HFFc6 (cell line): ENCODE results near the gene FAM53B. TPM values are rescaled to one million over a fixed set of nuclear protein-coding genes. Genes with fewer than 3 reads are reported as not detected.

Source experiments
- DNase-seq: peaks from one replicate; pipeline ENCODE4 v3.0.0-alpha.2; 2018
- H3K27ac Mint-ChIP-seq: 2 replicates; pipeline ENCODE4 v1.8.0; 2020; ENCODE audit warnings: mild to moderate bottlenecking, mixed read lengths
- H3K27me3 Mint-ChIP-seq: 2 replicates; pipeline ENCODE4 v1.8.0; 2021; ENCODE audit warnings: mild to moderate bottlenecking, moderate library complexity, mixed read lengths; ENCODE audit not compliant: insufficient read depth
- H3K36me3 Mint-ChIP-seq: 2 replicates; pipeline ENCODE4 v1.8.0; 2021; ENCODE audit warnings: low read depth, mixed read lengths
- H3K4me1 Mint-ChIP-seq: 2 replicates; pipeline ENCODE4 v1.8.0; 2020; ENCODE audit warnings: low read depth, mixed read lengths
- H3K4me3 Mint-ChIP-seq: 2 replicates; pipeline ENCODE4 v1.8.0; 2020; ENCODE audit warnings: mild to moderate bottlenecking, moderate library complexity, mixed read lengths
- H3K9me3 Mint-ChIP-seq: 2 replicates; pipeline ENCODE4 v1.8.0; 2020; ENCODE audit warnings: mild to moderate bottlenecking, mixed read lengths
- CTCF ChIP-seq: fragments of 200-600 bp; sonication (generic); IDR thresholded peaks from 2 replicates; pipeline ENCODE4 v1.5.0; 2021; ENCODE audit warnings: antibody characterized with exemption, mild to moderate bottlenecking
- total RNA-seq, 6 experiments: library from RNA; stranded (reverse); fragmentation: NEBNext Ultra II Directional; extraction: Animal tissue kit (Norgen Biotek cat#: 25700); gene quantifications; 2 replicates in 1 of 6; 3 replicates in 5 of 6; pipeline ENCODE4 v1.2.3, GENCODE V29; 2021

FAM53B gene
- total RNA-seq, 6 experiments from 2014 or later = 9.3 to 10.6 (median 10.4) TPM

- TF ChIP-seq CTCF = no peak
- H3K9me3 Mint-ChIP-seq = no peaks in the 10 kb centered on the region
- H3K4me1 Mint-ChIP-seq = peaks cover 8% of the 10 kb centered on the region
- H3K27me3 Mint-ChIP-seq = no peaks in the 10 kb centered on the region
- peaks cover 14% of the 10 kb centered on the region for H3K36me3 Mint-ChIP-seq
- no peak overlapping the region for H3K27ac Mint-ChIP-seq
- no peak for DNase-seq
- H3K4me3 Mint-ChIP-seq = no peak overlapping the region
Measured at GRCh38 chr10:124685261-124685660, 58.9 kb downstream of the FAM53B start.

GRCh38 chr10:124683814-124684213 lies 60.4 kb downstream of the FAM53B start:
- no peaks in the 10 kb centered on the region for H3K27me3 Mint-ChIP-seq
- peaks cover 10% of the 10 kb centered on the region for H3K36me3 Mint-ChIP-seq
- no peak for DNase-seq
- peaks cover 9% of the 10 kb centered on the region for H3K4me1 Mint-ChIP-seq
- no peaks in the 10 kb centered on the region for H3K9me3 Mint-ChIP-seq
- no peak overlapping the region for H3K4me3 Mint-ChIP-seq
- no peak for TF ChIP-seq CTCF
- H3K27ac Mint-ChIP-seq = no peak overlapping the region

GRCh38 chr10:124681626-124682552 lies 62.3 kb downstream of the FAM53B start:
- Mint-ChIP-seq H3K27ac (no peak overlapping the region), H3K27me3 (no peaks in the 10 kb centered on the region), H3K4me3 (no peak overlapping the region), H3K9me3 (no peaks in the 10 kb centered on the region), H3K36me3 (peaks cover 10% of the 10 kb centered on the region), H3K4me1 (peaks cover 21% of the 10 kb centered on the region)
- DNase-seq = no peak
- no peak for TF ChIP-seq CTCF

- Mint-ChIP-seq H3K27me3 (no peaks in the 10 kb centered on the region), H3K9me3 (no peaks in the 10 kb centered on the region), H3K4me3 (no peak overlapping the region), H3K4me1 (peaks cover 21% of the 10 kb centered on the region), H3K27ac (peak overlapping the region; percentile 10; the same call in 1 of the 2 replicates), H3K36me3 (peaks cover 10% of the 10 kb centered on the region)
- no peak for TF ChIP-seq CTCF
- DNase-seq = no peak
Measured at GRCh38 chr10:124681091-124681490, 63.1 kb downstream of the FAM53B start.

GRCh38 chr10:124680675-124681074 lies 63.5 kb downstream of the FAM53B start:
- DNase-seq = no peak
- Mint-ChIP-seq H3K4me1 (peaks cover 21% of the 10 kb centered on the region), H3K4me3 (no peak overlapping the region), H3K36me3 (peaks cover 10% of the 10 kb centered on the region), H3K27ac (peak overlapping the region; percentile 10; the same call in 1 of the 2 replicates), H3K27me3 (no peaks in the 10 kb centered on the region), H3K9me3 (no peaks in the 10 kb centered on the region)
- TF ChIP-seq CTCF = no peak
